22Rv1 (cell line): Measurements from ENCODE around the gene IFNG-AS1.

ENCODE experiments used
- ZFX ChIP-seq: fragments of 450-650 bp; IDR thresholded peaks from 2 replicates; pipeline ENCODE4 v1.6.1; 2017; ENCODE audit warnings: antibody characterized with exemption, borderline replicate concordance
- TF ChIP-seq, protein P1 (sequence below): fragments of 450-650 bp; IDR thresholded peaks from 2 replicates; pipeline ENCODE4 v1.5.1; 2017; ENCODE audit warnings: mild to moderate bottlenecking

DNA sequence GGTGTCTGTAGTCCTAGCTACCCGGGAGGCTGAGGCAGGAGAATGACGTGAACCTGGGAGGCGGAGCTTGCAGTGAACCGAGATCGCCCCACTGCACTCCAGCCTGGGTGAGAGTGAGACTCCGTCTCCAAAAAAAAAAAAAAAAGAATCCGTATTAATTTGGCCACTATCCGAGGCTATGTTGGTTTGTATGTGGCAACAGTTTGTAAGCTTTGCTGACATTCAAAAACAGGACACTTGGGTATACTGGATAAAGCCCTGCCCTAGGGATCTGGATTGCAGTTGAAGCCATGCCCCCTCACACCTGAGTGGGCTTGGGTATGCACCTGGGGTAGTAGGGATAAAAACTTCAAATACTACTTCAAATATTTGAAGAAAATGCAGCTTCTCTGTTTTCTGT, 14.5 kb downstream of the IFNG-AS1 start:
- TF ChIP-seq, protein P1, sequence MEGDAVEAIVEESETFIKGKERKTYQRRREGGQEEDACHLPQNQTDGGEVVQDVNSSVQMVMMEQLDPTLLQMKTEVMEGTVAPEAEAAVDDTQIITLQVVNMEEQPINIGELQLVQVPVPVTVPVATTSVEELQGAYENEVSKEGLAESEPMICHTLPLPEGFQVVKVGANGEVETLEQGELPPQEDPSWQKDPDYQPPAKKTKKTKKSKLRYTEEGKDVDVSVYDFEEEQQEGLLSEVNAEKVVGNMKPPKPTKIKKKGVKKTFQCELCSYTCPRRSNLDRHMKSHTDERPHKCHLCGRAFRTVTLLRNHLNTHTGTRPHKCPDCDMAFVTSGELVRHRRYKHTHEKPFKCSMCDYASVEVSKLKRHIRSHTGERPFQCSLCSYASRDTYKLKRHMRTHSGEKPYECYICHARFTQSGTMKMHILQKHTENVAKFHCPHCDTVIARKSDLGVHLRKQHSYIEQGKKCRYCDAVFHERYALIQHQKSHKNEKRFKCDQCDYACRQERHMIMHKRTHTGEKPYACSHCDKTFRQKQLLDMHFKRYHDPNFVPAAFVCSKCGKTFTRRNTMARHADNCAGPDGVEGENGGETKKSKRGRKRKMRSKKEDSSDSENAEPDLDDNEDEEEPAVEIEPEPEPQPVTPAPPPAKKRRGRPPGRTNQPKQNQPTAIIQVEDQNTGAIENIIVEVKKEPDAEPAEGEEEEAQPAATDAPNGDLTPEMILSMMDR, result no peak
- no peak for TF ChIP-seq ZFX
